Measurements from ENCODE around the gene SPSB2.

SPSB2 gene

GRCh38 chr12:6829536-6830220 lies 43.4 kb downstream of the SPSB2 start:
- no peak for DNase-seq

- no peak for DNase-seq
Measured at GRCh38 chr12:6828781-6829535, 44.1 kb downstream of the SPSB2 start.

DNA sequence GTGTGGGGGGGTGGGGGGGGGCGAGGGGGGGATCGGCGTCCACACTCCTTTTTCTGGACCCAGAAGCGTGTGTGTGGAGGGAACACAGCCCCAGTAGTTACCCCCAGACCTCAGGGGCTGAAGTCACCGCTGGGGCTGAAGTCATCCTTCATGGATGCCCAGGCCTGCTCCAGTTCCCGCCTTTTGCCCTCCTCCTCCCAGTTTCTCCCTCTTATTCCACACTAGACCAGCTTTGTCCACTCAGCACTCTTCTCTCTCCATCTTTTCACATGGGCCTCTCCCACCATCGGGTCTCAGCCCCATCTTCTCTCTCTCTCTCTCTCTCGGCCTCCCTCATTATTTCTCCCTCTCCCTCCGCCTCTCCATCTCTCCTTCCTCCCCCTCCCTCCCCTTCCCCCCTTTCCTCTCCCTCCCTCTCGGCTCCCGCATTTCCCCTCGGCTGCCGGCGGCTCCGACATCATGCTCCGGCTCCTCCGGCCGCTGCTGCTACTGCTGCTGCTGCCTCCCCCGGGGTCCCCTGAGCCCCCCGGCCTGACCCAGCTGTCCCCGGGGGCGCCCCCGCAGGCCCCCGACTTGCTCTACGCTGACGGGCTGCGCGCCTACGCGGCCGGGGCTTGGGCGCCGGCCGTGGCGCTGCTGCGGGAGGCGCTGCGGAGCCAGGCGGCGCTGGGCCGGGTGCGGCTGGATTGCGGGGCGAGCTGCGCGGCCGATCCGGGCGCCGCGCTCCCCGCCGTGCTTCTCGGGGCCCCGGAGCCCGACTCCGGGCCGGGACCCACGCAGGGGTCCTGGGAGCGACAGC lies 44.9 kb downstream of the SPSB2 start, which contains the start of gene P3H3:
P3H3 (plus strand) TSS at position 426 of the 799 bp plus-strand sequence; CDS start at position 460, 34 bp downstream.
- DNase-seq: no peak

- DNase-seq: peak; percentile 44
Measured at GRCh38 chr12:6827437-6827911, 45.6 kb downstream of the SPSB2 start.

GRCh38 chr12:6826734-6827436 lies 46.2 kb downstream of the SPSB2 start:
- no peak for DNase-seq

GRCh38 chr12:6826125-6826733 lies 46.9 kb downstream of the SPSB2 start:
- no peak for DNase-seq

DNA sequence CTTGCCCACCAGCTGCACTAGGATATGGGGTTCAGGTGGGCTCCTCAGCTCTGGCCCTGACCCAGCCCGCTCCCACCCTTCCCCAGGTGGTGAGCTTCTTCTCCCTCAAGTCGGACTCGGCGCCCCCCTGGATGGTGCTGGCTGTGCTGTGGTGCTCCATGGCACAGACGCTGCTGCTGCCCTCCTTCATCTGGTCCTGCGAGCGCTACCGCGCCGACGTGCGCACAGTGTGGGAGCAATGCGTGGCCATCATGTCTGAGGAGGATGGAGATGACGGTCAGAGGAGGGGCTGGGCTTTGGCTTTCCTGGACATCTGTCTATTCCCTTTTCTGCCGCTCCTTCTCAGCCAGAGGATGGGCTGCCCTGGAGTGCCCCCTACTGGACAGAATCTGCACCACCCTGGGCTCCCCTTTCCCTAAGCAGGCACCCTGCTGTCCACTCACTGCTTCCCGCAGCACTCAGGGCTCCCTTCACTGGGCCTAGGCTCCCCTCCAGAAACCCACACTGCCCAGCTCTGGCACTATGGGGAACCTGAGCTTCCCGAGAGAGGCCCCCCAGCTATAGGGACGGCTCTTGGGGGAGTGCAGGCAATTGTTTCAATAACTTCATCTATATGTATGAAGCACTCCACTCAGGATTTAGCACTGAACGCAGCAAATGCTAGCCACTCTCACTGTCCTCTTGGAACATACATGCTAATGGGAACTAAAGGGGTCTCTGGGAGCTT lies 47.5 kb downstream of the SPSB2 start:
- peak; percentile 60 for DNase-seq

GRCh38 chr12:6824901-6825381 lies 48.2 kb downstream of the SPSB2 start:
- DNase-seq: no peak

- DNase-seq: no peak
Measured at GRCh38 chr12:6824085-6824775, 48.9 kb downstream of the SPSB2 start.

DNA sequence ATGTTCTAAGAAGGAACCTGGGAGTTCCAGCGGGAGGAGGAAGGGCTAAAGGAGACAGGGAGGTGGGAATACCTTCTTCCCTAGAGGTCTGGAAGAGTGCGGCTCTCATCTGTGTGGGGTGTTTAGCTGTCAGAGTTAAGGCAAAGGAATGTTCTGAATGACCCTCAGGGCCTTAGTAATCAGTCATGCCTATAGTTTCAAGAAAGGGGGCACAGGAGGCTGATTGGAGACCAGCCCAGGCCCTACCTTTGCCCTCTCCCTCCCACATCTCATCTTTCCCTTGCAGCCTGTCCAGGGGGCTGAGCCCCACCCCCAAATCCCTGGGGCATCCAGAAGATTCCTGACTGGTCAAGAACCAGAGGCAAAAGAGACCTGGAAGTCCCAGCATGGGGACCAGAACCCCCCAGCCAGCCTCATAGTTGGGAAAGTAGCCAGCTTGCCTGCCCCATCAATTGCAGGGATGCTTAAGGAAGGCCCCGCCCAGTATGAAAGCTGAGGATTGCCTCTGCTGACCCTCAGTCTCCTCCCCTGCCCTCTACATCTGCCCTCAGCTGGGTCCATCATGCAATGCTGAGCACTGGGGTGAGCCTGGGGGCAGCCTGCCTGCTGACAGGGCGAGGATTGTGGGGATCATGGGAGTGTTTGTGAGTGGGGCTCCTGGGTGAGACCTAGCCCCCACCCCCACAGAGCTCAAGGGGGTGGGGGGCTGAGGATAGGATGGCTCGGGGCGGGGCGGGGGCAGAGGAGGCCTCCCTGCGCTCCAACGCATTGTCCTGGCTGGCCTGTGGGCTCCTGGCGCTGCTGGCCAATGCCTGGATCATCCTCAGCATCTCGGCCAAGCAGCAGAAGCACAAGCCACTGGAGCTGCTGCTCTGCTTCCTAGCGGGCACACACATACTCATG lies 49.7 kb downstream of the SPSB2 start:
- no peak for DNase-seq

- no peak for DNase-seq
Measured at GRCh38 chr12:6822426-6823135, 50.5 kb downstream of the SPSB2 start.

DNA sequence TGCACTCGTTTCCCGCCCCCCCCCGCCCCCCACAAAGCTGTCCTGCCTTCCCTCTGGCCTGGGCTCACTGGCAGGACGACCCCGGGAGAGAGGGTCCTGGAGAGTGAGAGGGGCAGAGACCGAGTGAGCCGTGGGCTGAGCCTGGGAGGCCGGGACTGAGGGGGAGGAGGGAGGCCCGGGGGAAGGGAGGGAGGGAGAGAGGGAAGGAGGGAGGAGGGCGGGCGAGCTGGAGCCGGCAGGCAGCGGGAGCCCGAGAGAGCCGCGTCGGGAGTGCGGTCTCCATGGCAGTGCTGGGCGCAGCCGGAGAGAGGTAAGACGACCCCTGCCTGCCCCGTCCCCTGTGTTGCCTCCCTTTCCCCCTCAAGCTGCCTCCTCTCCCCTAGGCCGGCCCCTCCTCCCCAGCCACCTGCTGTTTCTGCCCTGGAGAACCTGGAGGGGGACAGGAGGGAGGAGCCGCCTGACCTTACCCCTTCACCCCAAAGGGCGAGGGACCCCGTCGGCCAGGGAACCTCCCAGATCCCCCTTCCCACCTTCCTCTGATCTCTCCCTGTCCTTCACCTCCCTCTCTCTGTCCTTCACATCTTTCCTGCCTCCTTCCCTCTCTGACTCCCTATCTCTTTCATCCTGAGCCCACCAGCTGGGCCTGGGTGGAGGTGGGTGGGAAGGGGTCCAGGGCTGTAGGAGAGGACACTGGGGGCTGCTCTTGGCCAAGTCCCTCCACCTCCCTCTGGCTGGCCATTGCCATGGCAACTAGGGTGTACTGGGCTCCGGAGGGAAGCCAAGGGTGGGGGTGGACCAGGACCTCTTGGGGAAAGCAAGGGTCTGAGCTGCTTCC lies 51.3 kb downstream of the SPSB2 start, which contains the start of gene GPR162:
GPR162 (plus strand) TSS at position 231 of the 835 bp plus-strand sequence. CDS start 2,078 bp downstream, outside the sequence.
- no peak for DNase-seq

All from NCI-H2081 treated with DMSO at 0.1 percent for 48 hours (cell line).